C4-2B (cell line): ENCODE results near the gene RNF115.

Experiments used
- H3K27ac ChIP-seq: fragments of 450-650 bp; 2 replicates; pipeline ENCODE4 v1.5.1; 2017
- CTCF ChIP-seq: fragments of 450-650 bp; conservative IDR thresholded peaks from 2 replicates; pipeline ENCODE4 v1.5.1; 2017; ENCODE audit warnings: mild to moderate bottlenecking
- ZFX ChIP-seq: fragments of 450-650 bp; IDR thresholded peaks from 2 replicates; pipeline ENCODE4 v1.6.1; 2017

RNF115 gene

GRCh38 chr1:145788580-145788979 is 35.3 kb downstream of the RNF115 start:
- no peak for TF ChIP-seq ZFX
- no peak for TF ChIP-seq CTCF

GRCh38 chr1:145786271-145786670 is 37.6 kb downstream of the RNF115 start:
- TF ChIP-seq CTCF: no peak
- TF ChIP-seq ZFX: no peak
- H3K27ac ChIP-seq: no peak overlapping the region

More at GRCh38 chr1:145788580-145788979, 35.3 kb downstream of the RNF115 start:
- no peak overlapping the region for H3K27ac ChIP-seq

GRCh38 chr1:145785547-145785946 is 38.3 kb downstream of the RNF115 start:
- no peak for TF ChIP-seq ZFX
- no peak for TF ChIP-seq CTCF
- no peak overlapping the region for H3K27ac ChIP-seq

- TF ChIP-seq ZFX (no peak), CTCF (no peak)
These were observed 39.5 kb downstream of the RNF115 start for GRCh38 chr1:145784409-145784808.

GRCh38 chr1:145782272-145783099 is 41.4 kb downstream of the RNF115 start:
- no peak overlapping the region for H3K27ac ChIP-seq
- TF ChIP-seq CTCF (no peak), ZFX (no peak)

More at GRCh38 chr1:145784409-145784808, 39.5 kb downstream of the RNF115 start:
- H3K27ac ChIP-seq: no peak overlapping the region

GRCh38 chr1:145778146-145778540 is 45.8 kb downstream of the RNF115 start:
- TF ChIP-seq CTCF: no peak
- no peak for TF ChIP-seq ZFX
- H3K27ac ChIP-seq: no peak overlapping the region

GRCh38 chr1:145777357-145778145 is 46.3 kb downstream of the RNF115 start:
- TF ChIP-seq CTCF: no peak
- TF ChIP-seq ZFX: no peak
- no peak overlapping the region for H3K27ac ChIP-seq
